Measurements from ENCODE around the gene MYEOV. TPM values are rescaled to one million over a fixed set of nuclear protein-coding genes. Genes with fewer than 3 reads are reported as not detected.

Gene MYEOV
- total RNA-seq, 1 experiment from 2014 or later, result 1.4 TPM

DNA sequence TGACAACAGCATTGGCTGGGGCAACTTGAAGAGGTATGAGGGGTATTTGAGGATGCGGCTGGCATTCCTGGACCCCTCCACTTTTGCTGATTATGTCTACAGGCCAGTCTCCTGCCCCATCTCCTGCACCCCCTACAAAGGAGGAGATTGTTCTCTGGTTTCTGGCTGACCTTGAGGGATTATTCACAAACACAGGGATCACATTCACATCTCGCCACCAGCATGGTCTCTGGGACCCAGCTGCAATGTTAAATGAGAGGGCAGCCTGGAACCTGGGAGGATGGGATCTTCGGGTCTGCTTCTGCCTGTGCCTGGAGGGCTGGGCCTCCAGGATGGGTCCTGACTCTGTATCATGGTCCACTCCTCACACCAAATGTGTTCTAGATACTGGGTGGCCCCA, 32.8 kb upstream of the MYEOV start:
- CTCF ChIA-PET, result no interaction called here
- H3K36me3 Mint-ChIP-seq, result peaks cover under 1% of the 10 kb centered on the region; the same call in 1 of the 2 replicates
- no peak overlapping the region for H3K4me3 Mint-ChIP-seq
- no peak for TF ChIP-seq CREB1 (CRISPR knock-in tag; IDR thresholded peaks at IDR 0.05)
- no peak for TF ChIP-seq SOX15 (CRISPR knock-in tag; IDR thresholded peaks at IDR 0.05)
- no peak for TF ChIP-seq USF1 (CRISPR knock-in tag; IDR thresholded peaks at IDR 0.05)
- no peak for TF ChIP-seq HMGXB4 (CRISPR knock-in tag; IDR thresholded peaks at IDR 0.05)
- no peak for TF ChIP-seq NFATC4 (CRISPR knock-in tag; IDR thresholded peaks at IDR 0.05)
- TF ChIP-seq, protein P1, sequence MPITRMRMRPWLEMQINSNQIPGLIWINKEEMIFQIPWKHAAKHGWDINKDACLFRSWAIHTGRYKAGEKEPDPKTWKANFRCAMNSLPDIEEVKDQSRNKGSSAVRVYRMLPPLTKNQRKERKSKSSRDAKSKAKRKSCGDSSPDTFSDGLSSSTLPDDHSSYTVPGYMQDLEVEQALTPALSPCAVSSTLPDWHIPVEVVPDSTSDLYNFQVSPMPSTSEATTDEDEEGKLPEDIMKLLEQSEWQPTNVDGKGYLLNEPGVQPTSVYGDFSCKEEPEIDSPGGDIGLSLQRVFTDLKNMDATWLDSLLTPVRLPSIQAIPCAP (CRISPR knock-in tag; IDR thresholded peaks at IDR 0.05), result no peak
- TF ChIP-seq FOXP1 (CRISPR knock-in tag; IDR thresholded peaks at IDR 0.05; ENCODE audit: borderline replicate concordance), result no peak
- TF ChIP-seq USF2 (CRISPR knock-in tag; IDR thresholded peaks at IDR 0.05), result no peak
- TF ChIP-seq JAZF1 (CRISPR knock-in tag; IDR thresholded peaks at IDR 0.05), result no peak
- TF ChIP-seq ZSCAN18 (CRISPR knock-in tag; IDR thresholded peaks at IDR 0.05), result no peak
- no peak for TF ChIP-seq NR3C1 (CRISPR knock-in tag; conservative IDR thresholded peaks at IDR 0.05; ENCODE audit: low read depth)
- TF ChIP-seq ZNF138 (CRISPR knock-in tag; conservative IDR thresholded peaks at IDR 0.05), result no peak
- no peak for TF ChIP-seq FOXP4 (CRISPR knock-in tag; IDR thresholded peaks at IDR 0.05)
- no peak for TF ChIP-seq STAT6 (CRISPR knock-in tag; conservative IDR thresholded peaks at IDR 0.05; ENCODE audit: low read depth)
- DNase-seq (ENCODE audit: low spot score) (no peak), ATAC-seq (no peak)
- H3K4me1 Mint-ChIP-seq, result peaks cover 26% of the 10 kb centered on the region
- peaks cover 21% of the 10 kb centered on the region for H3K27me3 Mint-ChIP-seq (ENCODE audit: low read depth)
- no peak overlapping the region for H3K27ac Mint-ChIP-seq
- H3K9me3 Mint-ChIP-seq, result peaks cover 24% of the 10 kb centered on the region
- POLR2A ChIA-PET, result no interaction called here

All from WTC11 (cell line).